H54 (cell line): ENCODE data around the gene TLX3.
"Not testable (repeated sequence)": the region's sequence is repeated elsewhere in the genome, so short reads cannot be mapped to it uniquely, and the experiment has no call there.

Experiments used
- DNase-seq: peaks from one replicate; pipeline ENCODE4 v3.0.0; 2011; ENCODE audit warnings: low spot score, mixed read lengths; ENCODE audit not compliant: insufficient read length
- FAIRE-seq: peaks from 3 replicates; lab custom pipeline; 2011; peaks lifted over from hg19 to GRCh38; lab: Jason Lieb, UNC
- POLR2A ChIP-seq: IDR thresholded peaks from 2 replicates; pipeline ENCODE4 v1.6.1; 2011; ENCODE audit warnings: low read depth, mild to moderate bottlenecking, low read length

The TLX3 gene

DNA sequence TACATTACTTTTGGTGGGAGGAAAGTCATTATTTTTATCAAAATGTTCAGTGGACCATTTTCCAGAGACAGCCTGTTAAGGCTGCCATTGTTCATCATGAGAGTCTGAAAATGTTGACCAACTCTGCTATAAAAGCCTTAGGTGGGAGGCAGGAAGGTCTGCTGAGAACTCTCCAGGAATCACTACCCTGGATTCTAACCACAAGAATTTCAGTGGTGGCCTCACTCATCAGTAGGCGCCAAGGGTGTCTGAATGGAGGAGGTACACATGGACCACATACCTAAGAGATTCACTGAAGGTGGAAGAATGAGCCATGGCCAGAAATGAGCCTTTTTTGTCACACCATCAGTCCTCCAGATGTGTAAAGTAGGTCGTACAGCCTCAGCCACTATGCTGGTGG lies 21.0 kb upstream of the TLX3 start:
- no peak for DNase-seq
- no peak for FAIRE-seq

DNA sequence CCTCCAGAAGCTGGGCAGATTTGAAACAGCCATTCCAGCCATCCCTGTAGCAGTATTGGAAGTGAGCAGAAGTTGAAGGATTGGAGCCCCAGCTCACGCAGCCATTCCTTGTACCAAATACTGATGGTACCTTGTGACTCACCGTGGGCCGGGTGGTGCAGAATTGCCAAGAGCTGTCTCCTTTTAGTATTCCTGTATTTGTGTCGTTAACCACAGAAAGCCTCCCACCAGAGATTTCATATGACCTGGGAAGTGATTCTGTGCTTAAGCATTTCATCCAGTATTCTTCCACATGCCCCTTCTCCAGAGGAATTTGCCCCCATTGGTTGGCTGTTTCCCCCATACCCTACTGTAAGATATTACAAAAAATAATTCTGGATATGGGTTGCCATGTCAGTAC lies 17.7 kb upstream of the TLX3 start:
- no peak for FAIRE-seq
- no peak for TF ChIP-seq POLR2A
- DNase-seq = no peak

More for the DNA sequence above, 21.0 kb upstream of the TLX3 start:
- no peak for TF ChIP-seq POLR2A

DNA sequence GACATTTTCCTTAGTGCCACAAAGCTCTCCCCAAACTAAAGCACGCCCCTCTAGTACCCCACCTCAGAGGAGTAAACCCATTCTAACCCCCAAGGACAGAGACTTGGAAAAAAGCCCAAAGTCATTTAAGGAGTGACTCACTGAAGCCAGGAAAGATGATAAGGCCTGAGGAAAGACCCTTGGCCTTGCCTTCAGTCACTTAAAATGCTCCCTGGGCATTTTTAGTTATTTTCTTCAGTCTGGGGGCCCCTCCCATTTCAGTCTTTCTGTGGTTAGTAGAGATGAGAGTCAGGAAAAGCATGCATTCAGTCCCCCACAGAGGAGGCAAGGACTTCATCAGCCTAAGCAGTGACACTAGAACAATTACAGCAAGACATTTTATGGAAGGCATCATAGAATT lies 13.7 kb upstream of the TLX3 start:
- TF ChIP-seq POLR2A = no peak
- no peak for FAIRE-seq
- no peak for DNase-seq

DNA sequence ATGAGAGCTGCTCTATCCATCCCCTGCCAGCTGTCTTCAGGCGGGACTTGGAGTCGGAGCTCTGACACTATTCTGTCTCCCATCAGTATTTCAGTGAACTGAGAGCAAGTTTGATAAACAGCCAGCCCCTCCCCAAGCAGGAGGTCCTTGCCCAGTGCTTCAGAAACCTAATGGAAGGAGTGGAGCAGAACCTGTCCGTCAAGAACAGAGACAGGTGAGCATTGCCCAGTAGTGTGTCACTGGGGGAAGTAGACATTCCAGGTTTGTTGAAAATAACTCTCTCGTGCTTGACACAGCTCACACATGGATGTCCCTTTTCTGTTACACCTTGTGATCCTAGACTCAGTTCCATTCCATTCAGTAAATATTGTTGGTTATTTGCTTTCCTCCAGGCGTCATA lies 13.2 kb upstream of the TLX3 start:
- no peak for TF ChIP-seq POLR2A
- DNase-seq (no peak), FAIRE-seq (no peak)

DNA sequence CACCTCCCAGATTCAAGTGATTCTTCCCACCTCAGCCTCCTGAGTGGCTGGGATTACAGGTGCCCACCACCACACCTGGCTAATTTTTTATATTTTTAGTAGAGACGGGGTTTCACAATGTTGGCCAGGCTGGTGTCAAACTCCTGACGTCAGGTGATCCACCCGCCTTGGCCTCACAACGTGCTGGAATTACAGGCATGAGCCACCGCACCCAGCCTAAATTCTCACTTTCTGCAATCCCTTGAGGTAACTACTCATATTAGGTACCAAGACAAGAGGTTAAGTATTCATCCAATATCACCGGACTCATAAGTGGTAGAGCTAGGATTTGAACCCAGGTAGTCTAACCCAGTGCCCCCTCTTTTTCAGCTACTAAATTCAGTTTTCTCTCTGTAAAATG lies 11.1 kb upstream of the TLX3 start:
- DNase-seq, FAIRE-seq: not testable (repeated sequence)

DNA sequence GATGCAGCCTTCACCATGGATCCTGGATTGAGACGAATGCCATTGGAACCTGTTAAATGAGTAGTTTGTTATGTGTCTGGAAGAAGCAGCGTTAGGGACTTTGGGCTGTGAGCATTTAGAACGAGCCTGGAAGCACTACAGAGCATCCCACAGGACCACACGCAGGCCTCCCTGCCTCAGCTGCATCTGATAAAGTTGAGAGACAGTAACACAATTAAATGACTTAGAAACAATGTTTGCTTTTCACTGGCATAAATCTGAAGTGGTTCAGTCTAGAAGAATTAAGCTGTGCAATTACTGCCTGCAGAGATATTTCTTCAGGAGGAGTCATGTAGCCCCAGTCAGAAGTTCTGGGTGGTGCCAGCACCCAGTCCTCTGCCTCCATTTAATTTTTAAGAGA lies 9.8 kb upstream of the TLX3 start:
- DNase-seq (no peak), FAIRE-seq (no peak)
- no peak for TF ChIP-seq POLR2A

DNA sequence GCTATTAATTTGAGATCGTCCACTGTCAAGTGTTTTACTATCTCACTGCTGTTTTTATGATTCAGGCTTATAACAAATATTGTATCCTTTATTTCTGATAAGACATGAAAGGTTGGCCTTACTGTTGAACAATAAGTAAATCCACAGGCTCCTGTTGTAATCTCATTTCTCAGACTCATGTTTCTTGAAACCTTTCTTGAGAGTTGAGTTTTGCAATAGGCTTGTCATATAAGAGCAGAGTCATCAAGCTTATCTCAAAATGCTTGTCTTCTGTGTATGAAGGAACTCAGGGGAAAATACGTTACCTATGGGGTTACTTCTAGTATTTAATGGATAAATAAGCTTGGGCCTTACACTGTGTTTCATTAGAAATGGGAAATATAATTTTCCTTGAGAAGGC lies 9.2 kb upstream of the TLX3 start:
- DNase-seq (no peak), FAIRE-seq (no peak)
- TF ChIP-seq POLR2A = no peak

DNA sequence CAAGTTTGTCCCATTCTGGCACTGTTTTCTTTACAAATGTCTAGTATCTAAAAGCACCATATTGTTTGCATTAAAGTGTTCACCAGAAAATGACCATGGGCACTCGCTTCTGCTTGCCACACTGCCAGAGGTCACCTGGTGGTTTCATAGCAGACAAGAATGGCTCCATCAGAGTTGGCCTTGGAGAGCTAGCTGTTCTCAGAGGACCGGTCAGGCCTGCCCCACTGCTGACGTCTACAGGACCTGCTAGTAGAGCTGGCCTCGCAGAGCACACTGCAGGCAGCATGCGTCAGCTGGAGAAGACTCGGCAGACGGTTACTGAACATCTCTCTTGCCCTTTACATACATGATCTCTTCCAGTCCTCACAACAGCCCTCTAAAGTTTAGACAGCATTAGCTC lies 8.7 kb upstream of the TLX3 start:
- no peak for FAIRE-seq
- no peak for TF ChIP-seq POLR2A

DNA sequence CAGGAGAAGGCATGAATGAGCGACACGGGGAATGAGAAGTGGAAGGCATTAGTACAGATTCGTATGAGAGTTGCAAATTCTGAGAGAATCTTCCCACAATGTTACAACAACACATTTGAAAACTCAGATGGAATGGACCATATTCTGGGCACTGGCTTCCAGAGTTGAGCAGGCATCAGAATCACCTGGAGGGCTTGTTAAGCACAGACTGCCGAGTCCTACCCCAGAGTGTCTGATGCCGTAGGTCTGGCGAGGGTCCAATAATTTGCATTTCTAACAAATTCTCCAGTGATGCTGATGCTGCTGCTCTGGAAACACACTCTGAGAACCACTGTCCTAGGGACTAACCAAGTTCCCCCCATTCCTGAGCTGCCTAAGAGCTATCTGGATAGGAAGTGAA lies 2.9 kb upstream of the TLX3 start:
- FAIRE-seq (no peak), DNase-seq (no peak)
- no peak for TF ChIP-seq POLR2A

More for the DNA sequence above, 8.7 kb upstream of the TLX3 start:
- DNase-seq = no peak

DNA sequence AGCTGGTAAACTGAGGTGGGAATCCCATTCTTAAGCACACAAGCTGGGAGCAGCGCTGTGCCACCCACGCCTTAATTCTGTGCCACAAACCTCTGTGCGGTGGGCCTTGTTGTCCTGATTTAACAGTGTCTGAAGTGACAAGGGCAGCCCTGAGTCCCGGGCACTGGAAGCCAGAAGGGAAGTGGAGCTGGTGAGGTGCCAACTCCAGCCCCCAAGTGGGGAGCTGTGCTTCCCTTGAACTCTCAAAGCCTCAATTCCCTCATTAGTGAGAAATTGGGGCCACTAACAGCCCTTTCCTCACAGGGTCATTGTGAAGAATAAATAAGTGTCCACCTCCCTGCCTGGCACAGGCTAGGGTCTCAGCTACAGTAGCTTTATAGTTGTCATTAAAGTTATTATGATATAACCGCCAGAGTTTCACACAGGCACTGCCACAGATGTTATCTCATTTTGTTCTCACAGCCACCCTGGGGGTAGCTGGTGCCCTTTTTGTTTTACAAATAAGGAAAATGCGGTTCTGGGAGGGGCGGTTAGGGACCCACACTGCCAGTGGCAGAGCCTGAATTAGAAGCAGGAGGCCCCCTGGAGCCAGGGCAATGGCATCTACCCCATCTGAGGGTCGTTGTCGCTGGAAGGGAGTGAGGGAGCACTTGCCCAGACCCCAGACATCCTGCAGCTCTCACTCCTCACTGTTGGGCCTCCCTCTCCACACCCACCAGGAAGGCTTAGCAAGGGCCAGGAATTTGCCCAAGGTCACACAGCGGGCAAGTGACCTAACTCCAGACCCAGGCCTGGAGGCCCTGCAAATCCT lies 2.1 kb upstream of the TLX3 start:
- DNase-seq (no peak), FAIRE-seq (no peak)
- no peak for TF ChIP-seq POLR2A

DNA sequence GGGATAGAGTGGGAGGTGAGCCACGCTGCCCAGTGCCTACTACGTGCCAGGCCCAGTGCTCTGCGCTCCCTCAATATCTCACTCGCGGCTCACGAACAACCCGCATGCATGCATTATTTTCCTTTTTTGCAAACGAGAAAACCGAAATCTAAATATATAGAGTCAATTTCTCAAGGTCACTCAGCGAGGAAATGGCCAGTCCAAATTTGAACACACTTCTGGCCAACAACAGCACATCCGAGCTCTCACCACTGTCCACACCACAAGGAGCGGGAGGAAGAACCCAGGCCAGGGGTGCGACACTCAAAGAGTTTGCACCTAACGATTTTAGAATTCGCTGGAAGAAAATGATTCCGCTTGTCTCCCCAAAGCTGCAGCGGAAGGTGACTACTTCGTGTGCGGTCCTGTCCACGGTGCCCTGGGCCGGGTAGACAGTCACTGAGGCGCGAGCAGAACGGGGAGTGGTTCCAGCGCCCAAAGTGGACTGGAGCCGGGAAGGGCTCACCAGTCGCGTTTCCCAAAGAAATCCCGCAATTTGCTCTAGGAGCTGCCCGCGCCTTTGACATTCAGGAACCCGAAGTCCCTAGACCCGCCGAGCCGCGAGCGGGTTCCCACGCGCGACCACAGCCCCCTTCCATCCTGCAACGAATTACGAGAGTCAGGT lies 1.1 kb upstream of the TLX3 start:
- no peak for TF ChIP-seq POLR2A
- FAIRE-seq (no peak), DNase-seq (no peak)

DNA sequence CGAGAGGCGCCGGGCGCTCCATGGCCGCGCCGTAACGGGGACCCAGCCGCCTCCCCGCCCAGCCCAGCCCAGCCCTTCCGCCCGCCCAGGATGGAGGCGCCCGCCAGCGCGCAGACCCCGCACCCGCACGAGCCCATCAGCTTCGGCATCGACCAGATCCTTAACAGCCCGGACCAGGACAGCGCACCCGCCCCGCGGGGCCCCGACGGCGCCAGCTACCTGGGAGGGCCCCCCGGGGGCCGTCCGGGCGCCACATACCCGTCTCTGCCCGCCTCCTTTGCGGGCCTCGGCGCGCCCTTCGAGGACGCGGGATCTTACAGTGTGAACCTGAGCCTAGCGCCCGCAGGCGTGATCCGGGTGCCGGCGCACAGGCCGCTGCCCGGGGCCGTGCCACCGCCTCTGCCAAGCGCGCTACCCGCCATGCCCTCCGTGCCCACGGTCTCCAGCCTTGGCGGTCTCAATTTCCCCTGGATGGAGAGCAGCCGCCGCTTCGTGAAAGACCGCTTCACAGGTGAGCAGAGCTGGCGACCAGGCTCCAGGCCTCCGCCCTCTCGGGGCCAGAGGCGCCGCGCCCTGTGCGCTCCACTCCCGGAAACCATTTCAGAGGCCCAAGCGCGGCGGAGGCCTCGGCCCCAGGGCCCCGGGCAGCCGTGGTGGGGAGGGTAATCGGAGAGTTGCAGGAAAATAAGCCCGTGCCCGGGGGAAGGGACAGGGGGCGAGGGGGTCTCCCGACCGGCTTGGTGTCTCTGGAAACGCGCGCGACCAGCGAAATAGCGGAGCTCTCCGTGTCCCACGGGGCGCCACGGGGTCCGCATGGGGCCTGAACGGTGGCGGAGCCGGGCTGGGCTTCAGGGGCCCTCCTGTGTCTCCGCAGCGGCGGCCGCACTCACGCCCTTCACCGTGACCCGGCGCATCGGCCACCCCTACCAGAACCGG lies 496 bp downstream of the TLX3 start:
- no peak for DNase-seq

DNA sequence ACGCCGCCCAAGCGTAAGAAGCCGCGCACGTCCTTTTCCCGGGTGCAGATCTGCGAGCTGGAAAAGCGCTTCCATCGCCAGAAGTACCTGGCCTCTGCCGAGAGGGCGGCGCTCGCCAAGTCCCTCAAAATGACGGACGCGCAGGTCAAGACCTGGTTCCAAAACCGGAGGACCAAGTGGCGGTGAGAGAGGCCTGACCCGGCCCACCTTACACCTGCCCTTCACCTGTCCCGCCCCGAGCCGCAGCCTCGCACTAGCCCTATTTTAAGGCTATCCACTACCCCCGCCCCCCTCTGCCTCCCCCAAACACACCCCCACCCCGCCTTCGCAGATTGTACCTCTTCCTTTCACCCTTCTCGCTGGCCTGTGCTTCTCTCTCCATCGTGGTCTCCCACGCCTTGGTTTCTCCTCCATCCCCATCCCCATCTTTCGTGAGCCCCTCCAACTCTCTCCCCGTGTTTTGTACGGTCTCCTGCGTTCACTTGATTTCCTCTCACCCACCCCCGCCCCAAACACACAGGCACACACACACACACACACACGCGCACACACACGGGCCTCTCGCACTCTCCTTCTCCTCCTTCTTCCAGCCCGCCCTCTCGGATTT lies 1.3 kb downstream of the TLX3 start:
- FAIRE-seq = no peak
- TF ChIP-seq POLR2A = no peak
- no peak for DNase-seq

More for the DNA sequence above, 496 bp downstream of the TLX3 start:
- FAIRE-seq = no peak
- TF ChIP-seq POLR2A = no peak

DNA sequence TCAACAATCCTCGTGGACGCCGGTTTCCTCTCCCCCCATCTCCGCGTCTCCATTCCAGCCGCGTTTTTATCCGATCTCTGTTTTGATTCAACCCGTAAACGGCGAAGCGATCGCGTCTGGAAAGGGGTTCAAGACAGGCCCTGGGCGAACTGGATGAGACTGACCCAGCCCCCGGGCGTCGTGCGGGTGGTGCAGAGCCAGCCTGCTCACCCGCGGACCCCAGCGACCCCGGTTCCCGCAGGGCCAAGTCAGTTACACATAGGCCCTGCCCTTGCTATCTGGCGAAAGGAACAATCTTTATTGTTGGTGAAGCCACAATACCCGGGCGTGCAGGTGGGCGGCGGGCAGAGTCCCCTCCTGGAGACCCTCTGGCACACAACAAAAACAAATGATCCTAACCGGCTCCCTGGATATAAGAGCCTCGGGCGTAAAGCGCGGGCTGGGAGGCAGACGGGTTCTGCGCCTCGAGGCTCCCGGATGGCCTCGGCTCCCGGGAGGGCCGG lies 1.8 kb downstream of the TLX3 start:
- TF ChIP-seq POLR2A = no peak
- no peak for DNase-seq
- FAIRE-seq = no peak
